Activated naive CD8-positive, alpha-beta T cell treated with anti-CD3 and anti-CD28 coated beads, Interleukin-2, amount 50 U/mL, for 16 hours (primary cell): ENCODE results near the gene PHF5A.
"Not testable (repeated sequence)": the region's sequence is repeated elsewhere in the genome, so short reads cannot be mapped to it uniquely, and the experiment has no call there.

Source experiments
- DNase-seq: peaks from one replicate; pipeline ENCODE4 v3.0.0-alpha.2; 2020; ENCODE audit warnings: low read depth, low spot score

PHF5A gene

DNA sequence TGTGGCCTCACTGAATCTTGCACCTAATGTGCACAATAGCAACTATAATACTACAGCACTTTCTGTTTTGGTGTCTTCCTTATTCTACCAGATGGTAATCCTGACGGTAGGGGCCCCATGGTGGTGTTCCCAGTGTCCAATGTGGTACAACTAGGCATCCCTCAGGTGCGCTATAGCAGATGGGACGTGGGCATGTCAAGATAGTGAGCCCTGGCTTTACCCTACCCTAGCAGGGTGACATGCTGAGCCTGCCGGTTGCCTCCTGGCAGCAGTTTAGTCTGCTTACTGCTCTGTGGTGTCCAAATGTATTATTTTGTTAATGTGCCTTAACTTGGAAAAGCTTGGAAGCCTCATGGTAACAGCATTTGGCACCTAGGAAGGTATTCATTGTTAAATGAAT lies 19.6 kb upstream of the PHF5A start:
- no peak for DNase-seq

GRCh38 chr22:41487037-41487935 lies 18.8 kb upstream of the PHF5A start:
- no peak for DNase-seq

- no peak for DNase-seq
Measured at GRCh38 chr22:41485033-41485432, 16.5 kb upstream of the PHF5A start.

DNA sequence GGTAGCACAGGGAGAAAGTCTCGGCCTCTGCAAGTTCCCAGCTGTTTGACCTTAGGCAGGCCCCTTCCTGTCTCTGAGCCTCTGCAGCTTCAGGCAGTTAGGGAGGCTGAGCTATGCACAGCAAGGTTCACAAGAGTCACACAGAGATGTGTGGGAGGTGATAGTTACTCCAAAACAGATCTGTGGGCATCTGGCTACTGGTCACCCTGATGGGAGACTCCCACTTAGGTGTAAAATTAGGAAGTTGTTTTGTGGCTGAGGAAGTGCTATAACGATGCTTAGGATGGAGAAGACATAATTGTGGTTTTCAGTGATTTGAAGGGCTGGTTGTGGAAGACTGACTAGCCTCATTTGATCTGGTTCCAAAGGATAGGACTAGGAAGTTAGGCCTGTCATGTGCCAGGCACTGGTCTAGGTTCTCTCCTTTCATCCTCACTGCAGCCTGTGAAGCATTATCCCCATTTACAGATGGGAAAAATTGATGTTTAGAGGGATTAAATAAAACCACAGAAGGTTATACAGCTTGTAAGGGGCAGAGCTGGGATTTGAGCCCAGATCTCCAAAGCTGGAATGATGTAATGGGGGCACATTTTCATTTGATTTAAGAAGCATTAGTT lies 13.9 kb upstream of the PHF5A start:
- no peak for DNase-seq

- DNase-seq: no peak
Measured at GRCh38 chr22:41481925-41482318, 13.4 kb upstream of the PHF5A start.

DNA sequence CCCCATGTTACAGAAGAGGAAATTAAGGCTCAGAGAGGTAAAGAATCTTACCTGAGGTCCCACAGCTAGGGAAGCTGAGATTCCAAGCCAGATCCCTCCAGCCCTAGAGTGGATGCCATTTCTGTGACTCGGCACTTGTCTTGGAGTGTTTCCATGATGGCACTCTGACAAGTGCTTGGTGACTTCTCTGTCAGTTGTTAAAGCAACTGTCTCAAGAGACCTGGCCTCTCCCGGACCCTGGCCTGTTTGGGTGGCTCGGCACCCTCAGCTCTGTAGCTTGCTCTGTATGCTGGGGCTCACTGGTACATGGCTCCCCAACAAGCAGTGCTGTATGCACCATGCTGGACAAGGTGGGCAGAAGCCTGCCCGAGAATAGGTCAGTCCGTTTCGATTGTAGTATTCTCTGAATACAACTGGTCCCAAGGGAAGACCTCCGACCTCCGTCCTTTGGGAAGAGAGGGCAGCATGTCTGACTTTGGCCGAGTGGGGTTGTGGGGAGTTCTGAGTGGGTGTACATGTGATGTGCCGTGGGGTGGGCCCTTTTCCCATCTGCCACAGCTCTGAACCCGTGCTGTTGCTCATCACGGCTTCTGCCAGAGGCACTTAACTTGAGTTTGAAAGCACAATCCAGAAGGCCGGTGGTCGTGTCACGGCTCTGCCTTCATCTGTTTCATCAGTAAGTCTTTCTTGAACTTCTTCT lies 12.8 kb upstream of the PHF5A start:
- no peak for DNase-seq

GRCh38 chr22:41480397-41480735 lies 11.9 kb upstream of the PHF5A start:
- no peak for DNase-seq

GRCh38 chr22:41479671-41480396 lies 11.3 kb upstream of the PHF5A start:
- no peak for DNase-seq

DNA sequence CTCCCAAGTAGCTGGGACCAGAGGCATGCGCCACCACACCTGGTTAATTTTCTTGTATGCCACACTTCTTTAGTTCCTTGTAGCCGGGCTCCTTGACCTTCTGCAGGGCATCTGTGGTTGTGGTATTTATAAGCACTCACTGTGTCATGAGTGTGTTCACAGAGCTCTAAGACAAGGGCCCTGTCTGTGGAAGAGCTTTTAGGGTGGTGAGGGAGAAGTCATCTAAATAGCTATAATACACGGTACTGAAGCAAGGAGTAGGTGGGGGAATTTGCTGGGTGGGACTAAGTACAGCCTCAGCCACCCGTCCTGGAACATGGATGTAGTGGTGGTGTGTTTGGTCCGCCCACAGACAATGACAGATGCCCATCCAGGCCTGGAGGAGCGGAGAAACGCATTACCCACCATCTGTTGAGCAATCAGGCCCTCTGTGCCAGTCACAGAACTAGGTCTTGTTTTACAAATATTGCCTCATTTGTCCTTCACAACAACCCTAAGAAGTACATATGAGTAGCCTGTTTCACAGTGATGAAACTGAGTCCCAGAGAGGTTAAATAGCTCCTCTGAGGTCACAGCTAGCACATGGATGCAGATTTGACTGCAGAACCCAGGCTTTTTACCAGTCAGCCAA lies 10.5 kb upstream of the PHF5A start:
- no peak for DNase-seq

DNA sequence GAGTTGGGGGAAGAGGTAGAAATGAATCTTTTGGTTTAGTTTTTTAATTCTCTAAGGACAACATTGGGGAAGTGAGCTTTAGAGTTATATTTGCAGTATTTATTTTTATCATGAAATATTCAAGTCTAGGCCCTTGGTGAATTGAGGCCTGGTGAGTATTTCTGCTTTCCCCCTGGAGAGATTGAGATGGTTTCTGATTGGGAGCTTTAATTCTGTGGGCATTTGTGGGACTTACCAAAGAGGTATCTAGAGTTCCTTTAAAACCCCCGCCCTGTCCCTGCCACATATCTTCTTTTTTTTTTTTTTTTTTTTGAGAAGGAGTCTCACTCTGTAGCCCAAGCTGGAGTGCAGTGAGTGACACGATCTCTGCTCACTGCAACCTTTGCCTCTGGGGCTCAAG lies 10.0 kb upstream of the PHF5A start:
- no peak for DNase-seq

DNA sequence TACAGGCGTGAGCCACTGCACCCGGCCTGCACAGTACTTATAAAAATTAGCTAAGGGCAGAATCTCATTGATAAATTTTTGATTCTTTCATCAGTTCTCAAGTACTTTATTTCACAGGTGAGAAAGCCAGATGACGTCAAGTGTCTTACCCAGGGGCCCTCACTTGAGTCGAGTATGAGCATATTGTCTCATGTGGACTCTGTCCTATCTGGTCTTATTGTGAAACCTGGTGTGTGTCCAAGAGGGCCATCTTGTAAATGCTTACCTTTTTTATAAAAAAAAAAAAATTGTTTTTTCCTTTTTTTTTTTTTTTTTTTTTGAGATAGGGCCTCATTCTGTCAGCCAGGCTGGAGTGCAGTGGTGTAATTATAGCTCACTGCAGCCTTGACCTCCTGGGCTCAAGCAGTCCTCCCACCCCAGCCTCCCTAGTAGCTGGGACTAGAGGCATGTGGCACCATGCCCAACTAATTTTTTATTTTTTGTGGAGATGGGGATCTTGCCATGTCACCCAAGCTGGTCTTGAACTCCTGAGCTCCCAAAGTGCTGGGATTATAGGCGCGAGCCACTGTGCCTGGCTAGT lies 6.5 kb upstream of the PHF5A start:
- DNase-seq: no peak

DNA sequence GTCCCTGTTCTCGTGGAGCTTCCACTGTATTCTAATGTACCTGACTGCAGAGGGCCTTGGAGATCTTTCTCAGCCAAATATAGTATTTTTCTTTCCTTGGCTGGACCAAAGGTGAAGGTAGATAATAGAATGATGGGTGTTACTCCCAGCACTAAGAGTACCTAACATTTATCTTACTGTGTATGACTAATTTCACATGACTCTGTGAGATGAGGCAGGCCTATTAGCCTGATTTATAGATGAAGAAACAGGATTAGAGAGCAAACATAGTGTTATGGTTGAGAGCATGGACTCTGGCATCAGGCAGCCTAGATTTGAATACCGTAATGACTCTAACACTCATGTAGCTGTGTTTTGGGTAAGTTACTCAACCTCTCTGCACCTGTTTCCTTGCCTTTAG lies 3.1 kb upstream of the PHF5A start:
- DNase-seq: no peak

- no peak for DNase-seq
Measured at GRCh38 chr22:41470886-41471285, 2.4 kb upstream of the PHF5A start.

- DNase-seq: no peak
Measured at GRCh38 chr22:41469218-41469851, 843 bp upstream of the PHF5A start.

- DNase-seq: no peak
Measured at GRCh38 chr22:41461901-41462300, 6.6 kb downstream of the PHF5A start.

DNA sequence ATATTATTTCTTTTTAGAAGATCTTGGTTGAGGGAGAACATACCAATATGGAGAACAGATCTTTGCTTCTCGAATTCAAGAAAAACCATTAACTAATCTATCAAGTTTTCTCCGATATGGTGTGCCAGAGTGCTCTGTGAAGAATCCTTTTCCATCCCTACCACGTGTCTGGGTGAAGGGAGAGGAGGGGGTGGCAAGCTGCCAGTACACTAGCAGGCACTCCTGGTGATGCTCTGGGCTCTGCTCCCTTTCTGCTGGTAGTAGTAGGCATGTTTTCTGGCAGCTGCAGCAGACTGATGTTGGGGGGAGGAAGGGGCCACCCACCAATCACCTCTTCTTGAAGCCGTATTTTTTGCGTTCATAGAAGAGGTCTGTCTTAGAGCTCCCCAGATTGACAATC lies 8.4 kb downstream of the PHF5A start:
- not testable (repeated sequence) for DNase-seq

GRCh38 chr22:41459431-41459830 lies 9.1 kb downstream of the PHF5A start:
- no peak for DNase-seq

- no peak for DNase-seq
Measured at GRCh38 chr22:41458161-41458728, 10.2 kb downstream of the PHF5A start.

DNA sequence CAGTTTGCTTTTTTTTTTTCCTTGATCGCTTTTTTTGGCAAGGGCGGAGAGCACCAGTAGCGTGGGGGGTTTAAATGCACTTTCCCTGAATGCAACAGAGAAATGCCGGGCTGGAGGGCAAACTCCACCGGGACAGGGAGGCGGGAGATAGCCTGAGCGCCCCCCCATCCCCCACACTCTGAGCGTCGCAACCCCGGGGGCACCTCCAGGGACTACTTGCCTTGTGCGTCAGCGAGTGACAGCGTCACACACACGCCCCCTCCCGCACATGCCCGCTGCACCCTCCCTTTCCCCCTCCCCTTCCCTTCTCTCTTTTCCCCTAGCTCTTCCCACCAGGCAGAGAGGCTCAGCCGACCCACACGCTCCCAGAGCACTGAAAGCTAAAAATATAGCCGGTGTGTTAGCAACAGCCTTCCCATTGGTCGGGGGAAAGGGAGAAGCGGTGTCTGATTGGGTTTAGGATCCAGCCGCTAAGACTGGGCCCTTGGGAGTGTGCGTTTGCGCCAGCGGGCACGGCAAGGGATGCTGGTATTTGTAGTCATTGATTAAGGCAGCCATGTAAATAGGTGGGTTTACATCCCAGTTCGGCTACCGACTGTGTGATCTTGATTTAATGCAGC lies 20.2 kb downstream of the PHF5A start:
- DNase-seq: peak; percentile 81
